ENCODE results near the gene FCN1. TPM values are rescaled to one million over a fixed set of nuclear protein-coding genes. Genes with fewer than 3 reads are reported as not detected.

FCN1 gene
- not detected in 3 replicates for polyA plus RNA-seq
- polyA plus RNA-seq (2011; ENCODE audit: low read depth) = not detected
- not detected in 2 replicates for polyA plus RNA-seq (2011; cell fraction: cytosol; rRNA removed)
- polyA plus RNA-seq (2011; cell fraction: nucleus; rRNA removed) = not detected in 2 replicates
- not detected in 2 replicates for polyA plus RNA-seq (2012; ENCODE audit: low replicate concordance)
- not detected in 3 replicates for polyA minus RNA-seq
- not detected for polyA minus RNA-seq (2011; cell fraction: cytosol; rRNA and poly(A)+ RNA removed)
- not detected in 2 replicates for polyA minus RNA-seq (2011; cell fraction: nucleus; rRNA and poly(A)+ RNA removed)

DNA sequence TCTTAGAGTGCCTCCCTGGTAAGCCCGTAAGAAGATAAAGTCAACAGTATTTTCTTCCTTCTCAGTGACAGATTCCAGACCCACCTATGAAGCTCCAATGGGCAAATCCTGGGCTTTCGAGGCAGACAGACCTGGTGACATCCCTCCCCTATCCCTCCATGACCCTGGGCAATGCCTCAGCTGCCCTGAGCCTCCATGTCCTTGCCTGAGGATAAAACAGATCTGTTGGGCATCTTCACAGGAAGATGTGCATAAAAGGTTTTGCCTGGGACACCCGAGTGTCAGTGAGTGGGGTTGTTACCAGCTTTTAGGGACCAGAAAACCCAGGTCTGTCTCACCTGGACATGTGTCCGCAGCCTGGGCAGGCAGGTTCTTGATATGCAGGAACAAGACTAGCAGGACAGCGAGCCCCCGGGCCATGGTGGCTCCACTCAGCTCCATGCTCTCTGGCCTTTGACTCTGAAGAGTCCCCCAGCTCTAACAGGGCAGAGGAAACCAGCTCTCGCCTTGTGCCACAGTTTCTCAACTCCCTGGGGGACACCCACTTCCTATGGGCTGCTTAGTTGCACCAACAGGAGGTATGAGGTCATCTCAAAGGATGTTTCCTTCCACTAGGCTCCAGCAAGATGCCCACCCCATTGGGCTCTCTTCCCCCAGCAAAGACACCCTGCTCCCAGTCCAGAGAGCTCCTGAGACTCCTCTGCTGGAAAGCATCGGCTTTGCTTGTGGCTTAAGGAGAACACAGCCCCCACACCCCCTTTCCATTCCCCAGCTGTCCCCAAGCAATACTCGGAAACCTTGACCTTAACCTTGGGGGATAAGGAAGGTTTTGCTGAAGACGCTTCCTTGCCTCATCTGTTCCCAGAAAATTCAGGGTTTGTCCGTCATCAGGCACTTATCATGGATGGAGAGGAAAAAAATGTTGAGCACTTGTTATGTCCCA is at the start of gene FCN1:
FCN1 (minus strand) TSS at position 482 of the 943 bp plus-strand sequence; CDS start at position 441, 41 bp downstream.
- Histone ChIP-seq H4K20me1 (ENCODE audit: control insufficient read depth, extremely low read depth, insufficient read depth, low read length) (no peaks in the 10 kb centered on the region), H3K27me3 (ENCODE audit: control insufficient read depth, extremely low read depth, insufficient read depth, low read length) (no peaks in the 10 kb centered on the region), H3K9me1 (ENCODE audit: control insufficient read depth, extremely low read depth, insufficient read depth, low read length) (no peaks in the 10 kb centered on the region), H3K27ac (ENCODE audit: control insufficient read depth, insufficient read depth, low read length) (no peak within 1 kb of the TSS), H3K9ac (ENCODE audit: control insufficient read depth, extremely low read depth, insufficient read depth, low read length) (no peak within 1 kb of the TSS), H2AFZ (ENCODE audit: control insufficient read depth, low read length) (no peak within 1 kb of the TSS), H3K4me2 (ENCODE audit: control insufficient read depth, extremely low read depth, insufficient read depth, low read depth, low read length) (no peak within 1 kb of the TSS), H3K4me1 (ENCODE audit: control insufficient read depth, extremely low read depth, insufficient read depth, low read length) (no peaks in the 10 kb centered on the region), H3K79me2 (ENCODE audit: control insufficient read depth, insufficient read depth, low read length) (no peaks in the 10 kb centered on the region), H3K4me3 (ENCODE audit: control insufficient read depth in 2 of 3, extremely low read depth in 1 of 3, insufficient read depth in 2 of 3, low read depth in 1 of 3, low read length in 3 of 3) (no peak within 1 kb of the TSS), H3K36me3 (ENCODE audit: control insufficient read depth in 2 of 2, extremely low read depth in 1 of 2, insufficient read depth in 2 of 2, low read length in 2 of 2) (no peaks in the 10 kb centered on the region), H3K9me3 (ENCODE audit: control insufficient read depth, low read depth, low read length) (peaks cover 2% of the 10 kb centered on the region)
- FAIRE-seq = no peak
- TF ChIP-seq, protein P1, sequence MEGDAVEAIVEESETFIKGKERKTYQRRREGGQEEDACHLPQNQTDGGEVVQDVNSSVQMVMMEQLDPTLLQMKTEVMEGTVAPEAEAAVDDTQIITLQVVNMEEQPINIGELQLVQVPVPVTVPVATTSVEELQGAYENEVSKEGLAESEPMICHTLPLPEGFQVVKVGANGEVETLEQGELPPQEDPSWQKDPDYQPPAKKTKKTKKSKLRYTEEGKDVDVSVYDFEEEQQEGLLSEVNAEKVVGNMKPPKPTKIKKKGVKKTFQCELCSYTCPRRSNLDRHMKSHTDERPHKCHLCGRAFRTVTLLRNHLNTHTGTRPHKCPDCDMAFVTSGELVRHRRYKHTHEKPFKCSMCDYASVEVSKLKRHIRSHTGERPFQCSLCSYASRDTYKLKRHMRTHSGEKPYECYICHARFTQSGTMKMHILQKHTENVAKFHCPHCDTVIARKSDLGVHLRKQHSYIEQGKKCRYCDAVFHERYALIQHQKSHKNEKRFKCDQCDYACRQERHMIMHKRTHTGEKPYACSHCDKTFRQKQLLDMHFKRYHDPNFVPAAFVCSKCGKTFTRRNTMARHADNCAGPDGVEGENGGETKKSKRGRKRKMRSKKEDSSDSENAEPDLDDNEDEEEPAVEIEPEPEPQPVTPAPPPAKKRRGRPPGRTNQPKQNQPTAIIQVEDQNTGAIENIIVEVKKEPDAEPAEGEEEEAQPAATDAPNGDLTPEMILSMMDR (optimal IDR thresholded peaks at IDR 0.05 in 1 of 3, IDR thresholded peaks at IDR 0.05 in 1 of 3, conservative IDR thresholded peaks at IDR 0.05 in 1 of 3; ENCODE audit: extremely low read depth in 1 of 3, insufficient read depth in 2 of 3, low read length in 3 of 3) = no peak
- no peak for TF ChIP-seq EZH2 (IDR thresholded peaks at IDR 0.05; ENCODE audit: low read length)
- dilution Hi-C loops (cut with MboI; ENCODE audit: extremely low pct_ligation_motif_present, low sequenced_read_pairs) = no loop called here
- no peak for DNase-seq (ENCODE audit: low read depth, low spot score)

DNA sequence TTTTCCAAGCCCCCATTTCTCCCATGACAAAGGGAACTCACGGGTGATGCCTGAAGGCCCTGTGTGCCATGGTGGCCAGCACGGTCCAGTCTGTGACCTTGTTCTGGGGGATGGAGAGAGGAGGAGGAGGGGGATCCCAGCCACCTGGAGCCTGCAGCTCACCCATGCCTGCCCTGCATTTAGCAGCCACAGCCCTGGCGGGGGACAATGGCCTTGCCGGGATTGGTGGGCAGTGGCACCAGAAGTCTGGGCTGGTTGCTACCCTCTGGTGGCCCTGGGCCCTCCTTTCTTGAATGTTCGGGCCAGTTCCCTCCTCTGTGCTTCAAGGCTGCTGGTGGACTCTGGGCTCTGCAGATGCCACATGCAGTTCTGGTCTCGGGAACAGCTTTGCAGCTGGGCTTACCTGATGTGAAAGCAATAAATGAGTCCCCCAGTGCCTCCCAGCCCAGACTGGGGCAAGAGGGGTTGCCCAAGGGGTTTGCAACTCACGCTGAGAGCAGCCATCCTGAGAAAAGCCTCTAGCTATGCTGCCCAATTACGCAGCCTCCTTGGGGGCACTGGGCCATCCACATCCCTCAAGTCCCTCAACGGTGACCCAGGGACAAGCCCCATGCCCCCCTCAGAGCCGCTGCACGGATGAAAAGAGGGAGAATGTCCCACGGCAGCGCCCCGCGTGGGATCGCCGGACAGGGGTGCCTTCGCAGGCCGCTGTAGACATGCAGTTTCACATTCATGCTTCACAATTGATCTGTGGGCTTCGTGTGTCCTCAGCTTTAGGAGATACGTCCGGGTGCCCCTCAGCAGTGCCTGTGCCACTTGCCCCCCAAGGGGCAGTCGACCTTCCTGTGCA is 49.2 kb upstream of the FCN1 start:
- peaks cover 4% of the 10 kb centered on the region for H3K27me3 ChIP-seq (ENCODE audit: control insufficient read depth, extremely low read depth, insufficient read depth, low read length)
- no peak overlapping the region for H3K4me3 ChIP-seq (ENCODE audit: control insufficient read depth in 2 of 3, extremely low read depth in 1 of 3, insufficient read depth in 2 of 3, low read depth in 1 of 3, low read length in 3 of 3)
- H2AFZ ChIP-seq (ENCODE audit: control insufficient read depth, low read length) = no peak overlapping the region
- FAIRE-seq (no peak), DNase-seq (ENCODE audit: low read depth, low spot score) (no peak)
- H3K9ac ChIP-seq (ENCODE audit: control insufficient read depth, extremely low read depth, insufficient read depth, low read length) = no peak overlapping the region
- no peaks in the 10 kb centered on the region for H3K9me1 ChIP-seq (ENCODE audit: control insufficient read depth, extremely low read depth, insufficient read depth, low read length)
- no peak overlapping the region for H3K4me2 ChIP-seq (ENCODE audit: control insufficient read depth, extremely low read depth, insufficient read depth, low read depth, low read length)
- no peak overlapping the region for H3K27ac ChIP-seq (ENCODE audit: control insufficient read depth, insufficient read depth, low read length)
- no peaks in the 10 kb centered on the region for H3K79me2 ChIP-seq (ENCODE audit: control insufficient read depth, insufficient read depth, low read length)
- dilution Hi-C loops (cut with MboI; ENCODE audit: extremely low pct_ligation_motif_present, low sequenced_read_pairs) = no loop called here
- no peaks in the 10 kb centered on the region for H3K4me1 ChIP-seq (ENCODE audit: control insufficient read depth, extremely low read depth, insufficient read depth, low read length)
- no peaks in the 10 kb centered on the region for H4K20me1 ChIP-seq (ENCODE audit: control insufficient read depth, extremely low read depth, insufficient read depth, low read length)
- no peaks in the 10 kb centered on the region for H3K9me3 ChIP-seq (ENCODE audit: control insufficient read depth, low read depth, low read length)
- TF ChIP-seq, protein P1 (optimal IDR thresholded peaks at IDR 0.05 in 1 of 3, IDR thresholded peaks at IDR 0.05 in 1 of 3, conservative IDR thresholded peaks at IDR 0.05 in 1 of 3; ENCODE audit: extremely low read depth in 1 of 3, insufficient read depth in 2 of 3, low read length in 3 of 3) = no peak
- TF ChIP-seq EZH2 (IDR thresholded peaks at IDR 0.05; ENCODE audit: low read length) = no peak
- no peaks in the 10 kb centered on the region for H3K36me3 ChIP-seq (ENCODE audit: control insufficient read depth in 2 of 2, extremely low read depth in 1 of 2, insufficient read depth in 2 of 2, low read length in 2 of 2)

Data from keratinocyte (primary cell).